ENCODE data around the gene PPM1M.

Gene PPM1M

GRCh38 chr3:52233108-52233591, 12.4 kb upstream of the PPM1M start:
- no peak for ATAC-seq
- TF ChIP-seq ZNF565 (CRISPR knock-in tag; conservative IDR thresholded peaks at IDR 0.05; ENCODE audit: low read depth): no peak
- no peak for TF ChIP-seq TCF4 (CRISPR knock-in tag; IDR thresholded peaks at IDR 0.05; ENCODE audit: borderline replicate concordance)
- TF ChIP-seq, protein P1, sequence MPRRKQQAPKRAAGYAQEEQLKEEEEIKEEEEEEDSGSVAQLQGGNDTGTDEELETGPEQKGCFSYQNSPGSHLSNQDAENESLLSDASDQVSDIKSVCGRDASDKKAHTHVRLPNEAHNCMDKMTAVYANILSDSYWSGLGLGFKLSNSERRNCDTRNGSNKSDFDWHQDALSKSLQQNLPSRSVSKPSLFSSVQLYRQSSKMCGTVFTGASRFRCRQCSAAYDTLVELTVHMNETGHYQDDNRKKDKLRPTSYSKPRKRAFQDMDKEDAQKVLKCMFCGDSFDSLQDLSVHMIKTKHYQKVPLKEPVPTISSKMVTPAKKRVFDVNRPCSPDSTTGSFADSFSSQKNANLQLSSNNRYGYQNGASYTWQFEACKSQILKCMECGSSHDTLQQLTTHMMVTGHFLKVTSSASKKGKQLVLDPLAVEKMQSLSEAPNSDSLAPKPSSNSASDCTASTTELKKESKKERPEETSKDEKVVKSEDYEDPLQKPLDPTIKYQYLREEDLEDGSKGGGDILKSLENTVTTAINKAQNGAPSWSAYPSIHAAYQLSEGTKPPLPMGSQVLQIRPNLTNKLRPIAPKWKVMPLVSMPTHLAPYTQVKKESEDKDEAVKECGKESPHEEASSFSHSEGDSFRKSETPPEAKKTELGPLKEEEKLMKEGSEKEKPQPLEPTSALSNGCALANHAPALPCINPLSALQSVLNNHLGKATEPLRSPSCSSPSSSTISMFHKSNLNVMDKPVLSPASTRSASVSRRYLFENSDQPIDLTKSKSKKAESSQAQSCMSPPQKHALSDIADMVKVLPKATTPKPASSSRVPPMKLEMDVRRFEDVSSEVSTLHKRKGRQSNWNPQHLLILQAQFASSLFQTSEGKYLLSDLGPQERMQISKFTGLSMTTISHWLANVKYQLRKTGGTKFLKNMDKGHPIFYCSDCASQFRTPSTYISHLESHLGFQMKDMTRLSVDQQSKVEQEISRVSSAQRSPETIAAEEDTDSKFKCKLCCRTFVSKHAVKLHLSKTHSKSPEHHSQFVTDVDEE (CRISPR knock-in tag; IDR thresholded peaks at IDR 0.05): no peak
- TF ChIP-seq, protein P2, sequence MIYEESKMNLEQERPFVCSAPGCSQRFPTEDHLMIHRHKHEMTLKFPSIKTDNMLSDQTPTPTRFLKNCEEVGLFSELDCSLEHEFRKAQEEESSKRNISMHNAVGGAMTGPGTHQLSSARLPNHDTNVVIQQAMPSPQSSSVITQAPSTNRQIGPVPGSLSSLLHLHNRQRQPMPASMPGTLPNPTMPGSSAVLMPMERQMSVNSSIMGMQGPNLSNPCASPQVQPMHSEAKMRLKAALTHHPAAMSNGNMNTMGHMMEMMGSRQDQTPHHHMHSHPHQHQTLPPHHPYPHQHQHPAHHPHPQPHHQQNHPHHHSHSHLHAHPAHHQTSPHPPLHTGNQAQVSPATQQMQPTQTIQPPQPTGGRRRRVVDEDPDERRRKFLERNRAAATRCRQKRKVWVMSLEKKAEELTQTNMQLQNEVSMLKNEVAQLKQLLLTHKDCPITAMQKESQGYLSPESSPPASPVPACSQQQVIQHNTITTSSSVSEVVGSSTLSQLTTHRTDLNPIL (CRISPR knock-in tag; IDR thresholded peaks at IDR 0.05; ENCODE audit: low read depth): no peak
- no peak for TF ChIP-seq ESRRG (CRISPR knock-in tag; IDR thresholded peaks at IDR 0.05)
- TF ChIP-seq ZNF8 (CRISPR knock-in tag; IDR thresholded peaks at IDR 0.05): no peak
- no peak for TF ChIP-seq CSDC2 (CRISPR knock-in tag; IDR thresholded peaks at IDR 0.05)
- no peak for TF ChIP-seq OSR1 (CRISPR knock-in tag; IDR thresholded peaks at IDR 0.05)
- no peak for TF ChIP-seq SNAI2 (CRISPR knock-in tag; IDR thresholded peaks at IDR 0.05)
- TF ChIP-seq, protein P3, sequence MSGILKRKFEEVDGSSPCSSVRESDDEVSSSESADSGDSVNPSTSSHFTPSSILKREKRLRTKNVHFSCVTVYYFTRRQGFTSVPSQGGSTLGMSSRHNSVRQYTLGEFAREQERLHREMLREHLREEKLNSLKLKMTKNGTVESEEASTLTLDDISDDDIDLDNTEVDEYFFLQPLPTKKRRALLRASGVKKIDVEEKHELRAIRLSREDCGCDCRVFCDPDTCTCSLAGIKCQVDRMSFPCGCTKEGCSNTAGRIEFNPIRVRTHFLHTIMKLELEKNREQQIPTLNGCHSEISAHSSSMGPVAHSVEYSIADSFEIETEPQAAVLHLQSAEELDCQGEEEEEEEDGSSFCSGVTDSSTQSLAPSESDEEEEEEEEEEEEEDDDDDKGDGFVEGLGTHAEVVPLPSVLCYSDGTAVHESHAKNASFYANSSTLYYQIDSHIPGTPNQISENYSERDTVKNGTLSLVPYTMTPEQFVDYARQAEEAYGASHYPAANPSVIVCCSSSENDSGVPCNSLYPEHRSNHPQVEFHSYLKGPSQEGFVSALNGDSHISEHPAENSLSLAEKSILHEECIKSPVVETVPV (CRISPR knock-in tag; IDR thresholded peaks at IDR 0.05): no peak

- no peak for ATAC-seq
- TF ChIP-seq CSDC2 (CRISPR knock-in tag; IDR thresholded peaks at IDR 0.05) (no peak), ZNF565 (CRISPR knock-in tag; conservative IDR thresholded peaks at IDR 0.05; ENCODE audit: low read depth) (no peak), TOX (CRISPR knock-in tag; IDR thresholded peaks at IDR 0.05; ENCODE audit: borderline replicate concordance) (no peak), RARB (CRISPR knock-in tag; IDR thresholded peaks at IDR 0.05) (no peak)
These were observed 11.6 kb upstream of the PPM1M start for GRCh38 chr3:52233968-52234367.

DNA sequence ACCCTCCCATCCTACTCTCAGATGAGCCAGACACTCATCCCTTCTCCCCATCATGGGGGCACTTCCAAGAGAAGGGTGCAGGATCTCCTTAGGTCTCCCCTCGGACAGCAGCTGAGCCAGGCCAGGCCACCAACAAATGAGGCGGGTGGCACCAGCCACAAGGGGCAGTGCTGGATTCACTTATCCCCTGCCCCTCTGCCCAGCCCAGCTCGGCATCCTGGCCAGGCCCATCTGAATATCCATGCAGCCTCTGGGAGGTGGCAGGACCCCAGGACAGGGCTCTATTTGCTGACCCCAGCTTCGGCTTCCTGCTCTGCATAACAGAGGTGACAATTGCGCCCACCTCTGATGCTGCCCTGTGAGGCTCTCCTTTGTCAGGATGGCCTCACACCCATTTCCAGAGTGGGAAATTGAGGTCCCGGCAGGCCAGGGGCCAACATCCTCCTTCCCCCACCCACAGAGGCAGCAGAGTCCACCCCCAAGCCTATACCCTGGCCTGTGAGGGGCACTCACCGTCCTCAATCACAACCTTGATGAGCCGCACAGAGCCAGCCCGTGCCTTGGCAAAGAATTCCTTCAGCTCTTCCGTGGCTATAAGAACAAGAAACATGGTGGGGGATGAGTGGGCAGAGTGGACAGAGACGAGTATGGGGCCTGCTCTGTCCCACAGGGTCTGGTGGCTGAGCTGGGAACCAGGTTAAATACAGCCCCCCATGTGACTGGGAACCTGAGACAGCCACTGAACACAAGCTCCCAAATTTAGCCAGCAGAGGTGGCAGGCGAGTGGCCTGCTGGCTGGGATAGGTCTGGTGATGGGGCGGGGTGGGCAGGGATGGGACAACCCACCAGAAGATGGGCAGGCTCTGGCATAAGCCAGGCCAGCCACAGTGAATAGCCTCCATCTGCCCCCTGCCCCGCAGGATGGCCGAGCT, 10.8 kb upstream of the PPM1M start:
- no peak for TF ChIP-seq RARB (CRISPR knock-in tag; IDR thresholded peaks at IDR 0.05)
- no peak for TF ChIP-seq GLIS3 (CRISPR knock-in tag; IDR thresholded peaks at IDR 0.05)
- TF ChIP-seq ISL1 (CRISPR knock-in tag; IDR thresholded peaks at IDR 0.05): no peak
- TF ChIP-seq ZNF565 (CRISPR knock-in tag; conservative IDR thresholded peaks at IDR 0.05; ENCODE audit: low read depth): no peak
- no peak for TF ChIP-seq ARNTL (CRISPR knock-in tag; IDR thresholded peaks at IDR 0.05; ENCODE audit: borderline replicate concordance, low read depth)
- no peak for TF ChIP-seq OSR1 (CRISPR knock-in tag; IDR thresholded peaks at IDR 0.05)
- no peak for TF ChIP-seq ZC3H10 (CRISPR knock-in tag; IDR thresholded peaks at IDR 0.05)
- TF ChIP-seq SNAI2 (CRISPR knock-in tag; IDR thresholded peaks at IDR 0.05): no peak
- no peak for TF ChIP-seq PPARA (CRISPR knock-in tag; IDR thresholded peaks at IDR 0.05; ENCODE audit: borderline replicate concordance)
- no peak for TF ChIP-seq CSDC2 (CRISPR knock-in tag; IDR thresholded peaks at IDR 0.05)
- no peak for TF ChIP-seq TCF4 (CRISPR knock-in tag; IDR thresholded peaks at IDR 0.05; ENCODE audit: borderline replicate concordance)
- TF ChIP-seq, protein P3 (CRISPR knock-in tag; IDR thresholded peaks at IDR 0.05): no peak
- TF ChIP-seq, protein P2 (CRISPR knock-in tag; IDR thresholded peaks at IDR 0.05; ENCODE audit: low read depth): no peak
- TF ChIP-seq, protein P1 (CRISPR knock-in tag; IDR thresholded peaks at IDR 0.05): no peak
- ATAC-seq: no peak

All from SK-N-SH treated with all-trans-retinoic acid at 6 μM for 48 hours (cell line).